A549 (cell line): ENCODE data around the gene PRDM5. TPM values are rescaled to one million over a fixed set of nuclear protein-coding genes. Genes with fewer than 3 reads are reported as not detected.

Experiments
- ATAC-seq, 2 experiments: fragments of 200-7000 bp in 1 of 2; fragments of >200 bp in 1 of 2; cut with Nextera tagmentation in 1 of 2; cut with Tn5 transposase in 1 of 2; 3 replicates each; pipeline versions ENCODE4 v1.8.0 to v1.9.1; 2018 to 2020; ENCODE audit warnings: mild to moderate bottlenecking in 1 of 2, moderate library complexity in 1 of 2
- CTCF ChIA-PET: fragments of 300-600 bp; sonication (Branson Sonifier 250); formaldehyde crosslinking; extraction: SDS; loops from one replicate; lab custom pipeline; 2021; ENCODE audit warnings: antibody characterized with exemption, inconsistent platforms; lab: Yijun Ruan, JAX
- POLR2A ChIA-PET: fragments of 350-600 bp; formaldehyde crosslinking; extraction: SDS; loops from one replicate; lab custom pipeline; 2021; ENCODE audit warnings: antibody characterized with exemption, inconsistent platforms; lab: Yijun Ruan, JAX
- DNase-seq, 2 experiments: peaks; one replicate each; pipeline versions ENCODE4 v3.0.0 to v3.0.0-alpha.2; 2011 to 2016; ENCODE audit warnings: low read depth in 1 of 2, low spot score in 1 of 2
- FAIRE-seq: peaks from 2 replicates; lab custom pipeline; 2011; peaks lifted over from hg19 to GRCh38; lab: Jason Lieb, UNC
- H3K27ac ChIP-seq, 2 experiments: fragments of >200 bp; sonication (Bioruptor Twin); formaldehyde crosslinking; 3 replicates each; pipeline ENCODE4 v1.5.1; 2016 to 2017
- H3K4me1 ChIP-seq: fragments of >200 bp; sonication (Bioruptor Twin); formaldehyde crosslinking; 3 replicates; pipeline ENCODE4 v1.6.1; 2016
- H3K4me2 ChIP-seq: fragments of >200 bp; sonication (Bioruptor Twin); formaldehyde crosslinking; 3 replicates; pipeline ENCODE4 v1.6.1; 2016
- H3K4me3 ChIP-seq: fragments of >200 bp; sonication (Bioruptor Twin); formaldehyde crosslinking; 3 replicates; pipeline ENCODE4 v1.5.1; 2016
- H3K9me3 ChIP-seq: fragments of >200 bp; sonication (Bioruptor Twin); formaldehyde crosslinking; 3 replicates; pipeline ENCODE4 v1.6.1; 2016
- EHF ChIP-seq: fragments of 250-450 bp; sonication (Bioruptor Pico); IDR thresholded peaks from 2 replicates; pipeline ENCODE4 v1.5.0; 2020; ENCODE audit warnings: mild to moderate bottlenecking
- EHMT2 ChIP-seq: fragments of 200-600 bp; sonication (generic); IDR thresholded peaks from 2 replicates; pipeline ENCODE4 v1.6.1; 2016; ENCODE audit warnings: antibody characterized with exemption, low read depth, mild to moderate bottlenecking, moderate library complexity
- ESRRA ChIP-seq: fragments of 150-350 bp; IDR thresholded peaks from 2 replicates; pipeline ENCODE4 v1.6.1; 2014; ENCODE audit warnings: mild to moderate bottlenecking, low read length, borderline replicate concordance
- FOSB ChIP-seq: fragments of 250-450 bp; sonication (Bioruptor Pico); IDR thresholded peaks from 2 replicates; pipeline ENCODE4 v1.5.0; 2020; ENCODE audit warnings: mild to moderate bottlenecking, moderate library complexity
- HOXB13 ChIP-seq: fragments of 250-450 bp; sonication (Bioruptor Pico); IDR thresholded peaks from 2 replicates; pipeline ENCODE4 v1.5.0; 2020; ENCODE audit warnings: low read depth, mild to moderate bottlenecking, moderate library complexity
- MAZ ChIP-seq: fragments of 150-350 bp; IDR thresholded peaks from 2 replicates; pipeline ENCODE4 v1.6.1; 2014; ENCODE audit warnings: antibody characterized with exemption, low read depth, low read length, borderline replicate concordance
- POLR2A ChIP-seq: IDR thresholded peaks from 2 replicates; pipeline ENCODE4 v1.6.1; 2012; ENCODE audit warnings: mild to moderate bottlenecking, low read length
- RAD21 ChIP-seq, 2 experiments: fragments of >200 bp in 1 of 2; sonication (Bioruptor Twin) in 1 of 2; formaldehyde crosslinking in 1 of 2; IDR thresholded peaks in 1 of 2; conservative IDR thresholded peaks in 1 of 2; 2 replicates in 1 of 2; 3 replicates in 1 of 2; pipeline ENCODE4 v1.6.1; 2012 to 2018; ENCODE audit warnings: inconsistent platforms in 1 of 2
- RCOR1 ChIP-seq: fragments of 150-350 bp; IDR thresholded peaks from 2 replicates; pipeline ENCODE4 v1.6.1; 2014; ENCODE audit warnings: antibody characterized with exemption, low read length, low read depth
- REST ChIP-seq: fragments of 200-600 bp; sonication (generic); IDR thresholded peaks from 2 replicates; pipeline ENCODE4 v1.6.1; 2016; ENCODE audit warnings: antibody characterized with exemption, mild to moderate bottlenecking, moderate library complexity
- USF2 ChIP-seq: fragments of 450-650 bp; IDR thresholded peaks from 2 replicates; pipeline ENCODE4 v1.6.1; 2014; ENCODE audit warnings: antibody characterized with exemption
- ZFP36 ChIP-seq: fragments of 450-650 bp; IDR thresholded peaks from 2 replicates; pipeline ENCODE4 v1.6.1; 2014; ENCODE audit warnings: borderline replicate concordance; ENCODE audit not compliant: partially characterized antibody
- WGBS: methylation state at CpG from one replicate; pipeline ENCODE4 v1.1.6; 2017; ENCODE audit errors: missing lambda C conversion rate; 5-methylcytosine and 5-hydroxymethylcytosine counted together
- polyA plus RNA-seq, 4 experiments: library from polyadenylated mRNA; depleted of rRNA in 3 of 4; stranded (reverse); fragments of >200 nt; fragmentation: RNase III in 1 of 4; extraction: RNeasy Plus Mini Kit Qiagen cat#74134 plus additional on column Dnase treatment in 1 of 4; gene quantifications; 2 replicates in 3 of 4; 3 replicates in 1 of 4; pipeline ENCODE4 v1.2.3, GENCODE V29; 2011 to 2017
- TF ChIP-seq, protein P1 (sequence below): fragments of 150-350 bp; IDR thresholded peaks from 2 replicates; pipeline ENCODE4 v1.6.1; 2014; ENCODE audit warnings: low read depth, mild to moderate bottlenecking, low read length

PRDM5 gene
- polyA plus RNA-seq, 2 of the 4 experiments (the other 2 are of a cell fraction): 6.5 to 12.9 TPM

GRCh38 chr4:120814886-120815285 lies 107.6 kb downstream of the PRDM5 start:
- Histone ChIP-seq H3K27ac (no peak overlapping the region), H3K4me3 (no peak overlapping the region), H3K4me2 (no peak overlapping the region), H3K9me3 (no peaks in the 10 kb centered on the region), H3K4me1 (no peaks in the 10 kb centered on the region)
- ChIA-PET CTCF (no interaction called here), POLR2A (no interaction called here)
- DNase-seq (no peak), FAIRE-seq (no peak), ATAC-seq (no peak)
- TF ChIP-seq ZFP36 (no peak), ESRRA (no peak), USF2 (no peak)
- WGBS: 80% methylated on average over 2 of the region's 2 CpGs

GRCh38 chr4:120812216-120812615 lies 110.3 kb downstream of the PRDM5 start:
- no peak for DNase-seq
- CTCF ChIA-PET: no interaction called here
- no peaks in the 10 kb centered on the region for H3K4me1 ChIP-seq
- no peak for FAIRE-seq
- WGBS: 76% methylated on average over 2 of the region's 2 CpGs
- no peak overlapping the region for H3K4me3 ChIP-seq
- H3K27ac ChIP-seq: no peak overlapping the region
- POLR2A ChIA-PET: no interaction called here
- H3K4me2 ChIP-seq: no peak overlapping the region
- no peaks in the 10 kb centered on the region for H3K9me3 ChIP-seq
- no peak for ATAC-seq
- TF ChIP-seq POLR2A (no peak), FOSB (no peak), USF2 (no peak), EHMT2 (no peak), RCOR1 (no peak), EHF (CRISPR knock-in tag) (no peak), REST (no peak), MAZ (no peak), HOXB13 (CRISPR knock-in tag) (no peak)
- TF ChIP-seq, protein P1, sequence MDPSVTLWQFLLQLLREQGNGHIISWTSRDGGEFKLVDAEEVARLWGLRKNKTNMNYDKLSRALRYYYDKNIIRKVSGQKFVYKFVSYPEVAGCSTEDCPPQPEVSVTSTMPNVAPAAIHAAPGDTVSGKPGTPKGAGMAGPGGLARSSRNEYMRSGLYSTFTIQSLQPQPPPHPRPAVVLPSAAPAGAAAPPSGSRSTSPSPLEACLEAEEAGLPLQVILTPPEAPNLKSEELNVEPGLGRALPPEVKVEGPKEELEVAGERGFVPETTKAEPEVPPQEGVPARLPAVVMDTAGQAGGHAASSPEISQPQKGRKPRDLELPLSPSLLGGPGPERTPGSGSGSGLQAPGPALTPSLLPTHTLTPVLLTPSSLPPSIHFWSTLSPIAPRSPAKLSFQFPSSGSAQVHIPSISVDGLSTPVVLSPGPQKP: no peak

DNA sequence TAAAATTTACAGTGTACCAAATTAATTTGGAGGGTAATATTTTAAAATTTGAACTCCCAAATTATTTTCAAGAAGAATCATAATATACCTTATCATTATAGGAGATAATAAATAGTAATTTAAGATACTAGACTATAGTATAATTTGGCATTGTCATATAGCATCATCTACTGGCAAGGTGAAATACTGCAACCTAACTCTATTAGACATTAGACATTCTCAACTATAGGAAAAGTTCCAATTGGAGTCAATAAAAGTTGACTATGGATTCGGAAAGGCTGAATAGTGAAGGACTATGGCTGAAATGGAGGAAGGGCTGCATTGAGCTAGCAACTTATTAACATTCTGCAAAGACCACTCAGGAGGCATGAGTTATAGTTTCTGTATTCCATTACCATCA lies 113.0 kb downstream of the PRDM5 start:
- FAIRE-seq: no peak
- TF ChIP-seq ESRRA (no peak), RAD21 (conservative IDR thresholded peaks at IDR 0.05 in 1 of 2, IDR thresholded peaks at IDR 0.05 in 1 of 2) (0 out of 5 replicates have a peak, but pooled peaks of 1 of the 2 experiments have one; percentile 3)
- Histone ChIP-seq H3K4me1 (no peaks in the 10 kb centered on the region), H3K27ac (no peak overlapping the region), H3K4me2 (no peak overlapping the region), H3K9me3 (no peaks in the 10 kb centered on the region), H3K4me3 (no peak overlapping the region)
- ATAC-seq: no peak
- DNase-seq: no peak
- WGBS: 71% methylated on average over 1 of the region's 1 CpG
- POLR2A ChIA-PET: no interaction called here
- CTCF ChIA-PET: no interaction called here
